ENCODE data around the gene RHBDL3.
"Not testable (repeated sequence)": the region's sequence is repeated elsewhere in the genome, so short reads cannot be mapped to it uniquely, and the experiment has no call there.

The RHBDL3 gene

GRCh38 chr17:32331243-32332040 is 65.8 kb downstream of the RHBDL3 start:
- no peak for DNase-seq

DNA sequence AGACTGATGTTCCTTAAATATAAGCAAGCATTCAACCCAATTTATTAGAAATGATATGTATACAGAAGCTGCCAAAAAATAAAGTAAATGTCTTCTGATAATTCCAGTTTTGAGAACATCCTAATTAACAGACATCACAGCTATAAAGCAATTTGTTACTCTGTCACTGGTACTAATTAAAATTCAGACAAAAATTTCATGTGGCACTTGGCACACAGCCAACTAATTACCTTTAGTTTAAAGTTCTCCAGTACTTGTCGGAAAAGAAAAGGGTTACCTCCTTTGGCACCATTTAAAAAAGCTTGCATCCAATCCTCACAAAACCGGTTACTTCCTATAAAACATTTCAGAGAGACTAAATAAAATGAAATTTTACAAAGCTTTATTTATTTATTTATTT is 67.6 kb downstream of the RHBDL3 start:
- DNase-seq, result no peak

- no peak for DNase-seq
Measured at GRCh38 chr17:32335046-32335445, 69.4 kb downstream of the RHBDL3 start.

GRCh38 chr17:32335687-32336086 is 70.1 kb downstream of the RHBDL3 start:
- no peak for DNase-seq

DNA sequence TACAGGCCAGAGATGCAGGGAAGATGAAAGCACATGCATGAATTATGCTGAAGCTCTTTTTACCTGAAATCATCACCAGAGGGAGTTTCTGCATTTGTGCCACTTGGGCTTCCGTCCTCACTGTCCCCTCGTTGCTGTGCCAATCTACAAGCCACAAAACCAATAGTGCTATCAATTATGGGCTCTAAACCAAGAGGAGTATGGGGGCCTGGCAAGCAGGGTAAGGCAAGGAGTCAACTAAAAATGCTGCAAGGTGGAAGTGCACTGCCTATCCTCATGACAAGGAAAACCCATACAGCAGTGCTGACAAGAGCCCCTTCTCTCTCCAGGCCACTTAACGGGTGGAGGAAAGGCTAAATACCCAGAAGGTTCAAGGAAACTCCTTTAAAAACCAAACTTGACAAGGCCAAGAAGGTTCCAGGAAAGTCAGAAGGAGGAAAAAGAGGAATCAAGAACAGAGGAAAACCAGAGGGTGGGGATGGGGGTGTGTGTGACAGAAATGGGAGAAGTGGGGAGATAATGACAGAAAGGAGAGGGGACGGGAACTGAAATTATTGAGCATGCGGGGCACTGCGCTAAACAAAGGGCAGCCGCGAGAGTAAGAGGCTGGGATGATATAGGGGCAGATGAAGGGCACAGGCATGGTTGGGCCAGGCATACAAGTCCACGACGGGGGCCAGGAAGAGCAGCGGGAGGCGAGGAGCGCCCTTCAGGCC is 75.7 kb downstream of the RHBDL3 start:
- DNase-seq, result no peak

DNA sequence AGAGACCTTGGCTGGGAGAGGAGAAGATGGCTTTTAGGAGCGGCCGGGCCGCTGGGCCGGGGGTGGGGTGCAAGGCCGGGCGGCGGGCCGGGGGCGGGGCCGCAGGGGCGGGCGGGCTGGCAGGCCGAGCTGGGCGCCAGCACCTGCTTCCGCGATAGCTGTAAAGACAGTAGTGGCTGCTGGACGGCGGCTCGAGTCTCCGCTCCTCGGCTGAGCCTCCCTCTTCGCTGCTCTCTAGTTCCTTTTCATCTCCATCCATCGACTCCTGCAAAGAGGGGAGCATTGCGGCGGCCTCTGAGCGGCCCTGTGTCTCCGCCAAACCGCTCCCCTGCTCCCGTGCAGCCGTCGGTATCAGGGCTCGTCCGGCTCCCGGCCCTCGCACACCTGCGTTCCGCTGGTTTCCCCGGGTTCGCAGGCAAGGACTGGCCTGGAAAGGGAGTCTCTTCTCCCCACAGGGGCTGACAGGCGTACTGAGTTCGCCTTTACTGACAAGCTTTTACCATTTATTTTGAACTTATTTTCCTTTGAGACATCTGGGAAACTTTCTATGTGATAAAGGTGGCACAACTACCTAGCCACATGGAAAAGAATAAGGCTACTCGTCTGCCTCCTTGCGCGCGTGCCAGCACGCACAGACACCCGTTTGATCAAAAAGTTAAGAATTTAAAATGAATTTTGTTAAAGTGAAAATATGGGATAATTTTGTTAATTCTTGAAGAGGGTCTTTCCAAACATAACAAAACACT is 76.4 kb downstream of the RHBDL3 start, which contains the start of gene C17orf75:
Gene C17orf75 (minus strand): TSS at position 317 of the 746 bp plus-strand sequence. CDS start 34 bp downstream, at position 283.
- DNase-seq, result peak; percentile 87

- no peak for DNase-seq
Measured at GRCh38 chr17:32342603-32343325, 77.1 kb downstream of the RHBDL3 start.

- DNase-seq, result no peak
Measured at GRCh38 chr17:32345951-32346600, 80.4 kb downstream of the RHBDL3 start.

- DNase-seq, result no peak
Measured at GRCh38 chr17:32348483-32348800, 82.8 kb downstream of the RHBDL3 start.

- peak; percentile 55 for DNase-seq
Measured at GRCh38 chr17:32349503-32349853, 83.8 kb downstream of the RHBDL3 start.

DNA sequence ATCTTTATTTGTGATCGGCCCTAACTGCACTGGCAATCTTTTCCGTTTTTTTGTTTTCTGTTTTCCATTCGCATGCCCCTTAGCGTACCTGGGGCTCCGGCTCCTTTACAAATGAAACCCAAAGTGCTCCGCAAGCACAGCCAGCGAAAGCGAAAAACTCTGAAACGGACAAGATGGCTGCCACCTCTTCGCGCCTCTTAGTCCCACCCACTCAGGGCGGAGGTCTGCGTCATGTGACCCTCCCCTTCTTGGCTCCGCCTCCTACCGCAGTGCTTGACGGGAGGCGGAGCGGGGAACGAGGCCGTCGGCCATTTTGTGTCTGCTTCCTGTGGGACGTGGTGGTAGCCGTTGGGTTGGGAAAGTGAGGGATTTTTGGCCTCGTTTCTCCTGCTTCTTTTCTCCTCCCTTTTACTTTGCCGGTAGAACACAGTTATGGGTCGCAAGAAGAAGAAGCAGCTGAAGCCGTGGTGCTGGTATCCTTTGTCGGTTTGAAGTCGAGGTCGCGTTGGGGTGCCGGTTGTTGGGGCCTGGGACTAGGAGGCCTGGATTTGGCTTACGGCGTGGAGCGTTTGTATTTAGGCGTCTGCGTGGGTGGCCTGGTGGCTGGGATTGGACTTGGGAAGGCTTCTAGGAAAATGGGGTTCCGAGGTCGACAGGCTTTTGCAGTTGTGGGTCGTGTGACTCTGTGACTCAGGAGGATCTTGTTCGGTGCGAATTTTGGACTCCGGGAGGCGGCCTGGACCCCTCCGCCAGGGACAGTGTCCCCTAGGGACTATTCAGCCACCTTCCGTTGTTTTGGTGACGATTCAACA is 84.4 kb downstream of the RHBDL3 start, which contains the start of gene ZNF207:
Gene ZNF207 (plus strand): TSS at position 304 of the 812 bp plus-strand sequence. CDS start 129 bp downstream, at position 433.
- DNase-seq, result peak; percentile 95

DNA sequence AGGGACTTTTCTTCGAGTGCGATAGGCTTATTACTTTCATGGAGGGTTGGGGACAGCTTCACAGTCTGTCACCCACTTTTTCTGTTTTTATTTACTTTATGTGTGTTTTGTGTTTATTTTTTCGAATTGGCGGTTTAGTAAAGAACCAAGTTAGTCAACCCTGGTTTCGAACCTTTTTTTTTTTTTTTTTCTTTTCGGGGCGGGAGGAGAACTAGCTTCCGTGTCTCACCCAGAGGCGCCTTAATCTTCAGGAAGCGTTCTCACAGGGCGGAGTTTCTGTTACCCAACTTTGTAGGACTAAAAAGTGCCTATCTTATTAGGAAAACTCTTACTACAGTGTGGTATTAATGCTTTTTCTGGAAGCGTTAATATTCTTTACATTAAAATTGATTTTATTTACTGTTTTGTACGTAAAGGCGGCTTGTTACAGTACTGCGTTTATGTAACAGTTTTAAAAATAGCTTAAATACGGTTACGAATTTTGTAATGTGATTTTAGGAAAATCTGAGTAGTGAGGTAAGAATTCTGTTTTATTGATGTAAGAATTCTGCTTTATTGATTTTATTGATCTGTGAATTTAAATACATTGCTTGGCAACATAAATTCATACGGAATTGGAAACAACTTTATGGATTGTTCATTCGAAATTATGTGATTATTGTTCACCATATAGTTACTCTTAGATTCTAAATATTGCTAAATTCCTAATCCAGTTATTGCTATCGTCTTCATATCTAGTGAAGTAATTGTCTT is 85.2 kb downstream of the RHBDL3 start:
- no peak for DNase-seq

DNA sequence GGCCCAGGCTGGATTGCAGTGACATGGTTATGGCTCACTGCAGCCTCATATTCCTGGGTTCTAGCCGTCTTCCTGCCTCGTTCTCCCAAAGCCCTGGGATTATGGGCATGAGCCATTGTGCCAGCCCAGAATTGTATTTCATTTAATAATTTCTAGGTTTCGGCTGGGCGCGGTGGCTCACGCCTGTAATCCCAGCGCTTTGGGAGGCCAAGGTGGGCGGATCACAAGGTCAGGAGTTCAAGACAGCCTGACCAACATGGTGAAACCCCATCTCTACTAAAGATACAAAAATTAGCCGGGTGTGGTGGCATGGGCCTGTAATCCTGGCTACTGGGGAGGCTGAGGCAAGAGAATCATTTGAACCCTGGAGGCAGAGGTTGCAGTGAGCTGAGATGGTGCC is 87.1 kb downstream of the RHBDL3 start:
- DNase-seq, result not testable (repeated sequence)

DNA sequence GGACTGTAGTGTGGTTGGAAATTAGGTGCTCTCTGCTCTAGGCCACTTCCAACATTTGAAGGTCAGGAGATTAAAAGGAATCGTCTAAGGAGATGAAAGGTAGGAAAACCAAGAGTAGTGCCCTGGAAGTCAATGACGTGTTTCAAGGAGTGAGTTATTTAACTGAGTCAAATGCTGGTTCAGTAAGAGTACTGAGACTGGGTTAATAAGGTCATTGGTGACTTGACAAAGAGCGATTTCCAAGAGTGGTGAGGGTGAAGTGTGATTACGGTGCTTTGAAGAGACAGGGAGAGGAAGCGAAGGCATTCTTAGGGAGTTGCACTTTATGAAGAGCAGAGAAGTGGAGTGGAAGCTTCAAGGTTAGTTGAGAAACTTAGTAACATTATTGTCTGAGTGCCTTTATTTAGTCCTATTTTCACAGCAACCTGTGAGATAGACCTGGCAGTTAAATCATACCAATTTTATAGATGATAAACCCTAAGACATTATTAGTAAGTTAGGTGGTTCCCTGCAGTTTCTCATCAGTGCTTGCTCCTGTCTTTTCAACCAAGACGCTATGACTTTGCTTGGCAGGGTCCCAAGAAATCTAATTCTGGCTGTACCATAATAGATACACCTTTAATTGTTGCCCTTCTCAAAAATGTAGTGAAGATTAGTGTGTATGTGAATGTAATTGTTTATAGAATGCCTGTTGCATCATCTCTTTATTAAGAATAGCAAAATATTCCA is 90.2 kb downstream of the RHBDL3 start:
- no peak for DNase-seq

DNA sequence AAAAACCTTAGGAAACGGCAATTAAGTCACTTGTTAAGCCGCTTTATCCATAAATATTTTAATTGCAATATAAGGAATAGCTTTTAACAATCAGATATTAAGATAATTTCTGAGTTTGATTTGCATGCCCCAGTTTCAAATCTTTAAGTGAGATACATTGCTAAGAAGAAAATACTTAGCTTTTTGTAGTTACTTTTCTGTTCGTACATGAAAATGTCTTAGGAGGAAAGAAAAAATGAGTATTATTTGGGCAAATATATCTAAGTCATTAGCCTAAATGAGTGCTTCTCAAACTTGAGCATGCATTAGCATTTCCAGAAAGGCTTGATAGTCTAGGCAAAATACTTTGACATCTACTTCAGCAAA is 90.7 kb downstream of the RHBDL3 start:
- no peak for DNase-seq

DNA sequence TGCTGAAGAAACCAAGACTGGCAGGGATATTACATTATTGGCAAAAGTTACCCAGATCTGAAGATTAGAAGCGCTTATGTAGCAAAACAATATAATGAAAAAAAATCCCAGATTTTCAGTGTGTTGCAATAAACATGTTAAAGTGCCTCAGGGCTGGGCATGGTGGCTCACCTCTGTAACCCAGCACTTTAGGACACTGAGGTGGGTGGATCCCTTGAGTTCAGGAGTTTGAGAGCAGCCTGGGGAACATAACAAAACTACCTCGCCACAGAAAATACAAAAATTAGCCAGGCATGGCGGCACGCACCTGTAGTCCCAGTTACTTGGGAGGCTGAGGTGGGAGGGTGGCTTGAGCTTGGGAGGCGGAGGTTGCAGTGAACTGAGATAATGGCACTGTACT is 91.1 kb downstream of the RHBDL3 start:
- DNase-seq, result no peak

GRCh38 chr17:32357615-32358014 is 92.0 kb downstream of the RHBDL3 start:
- no peak for DNase-seq

GRCh38 chr17:32361270-32361669 is 95.6 kb downstream of the RHBDL3 start:
- DNase-seq, result no peak

DNA sequence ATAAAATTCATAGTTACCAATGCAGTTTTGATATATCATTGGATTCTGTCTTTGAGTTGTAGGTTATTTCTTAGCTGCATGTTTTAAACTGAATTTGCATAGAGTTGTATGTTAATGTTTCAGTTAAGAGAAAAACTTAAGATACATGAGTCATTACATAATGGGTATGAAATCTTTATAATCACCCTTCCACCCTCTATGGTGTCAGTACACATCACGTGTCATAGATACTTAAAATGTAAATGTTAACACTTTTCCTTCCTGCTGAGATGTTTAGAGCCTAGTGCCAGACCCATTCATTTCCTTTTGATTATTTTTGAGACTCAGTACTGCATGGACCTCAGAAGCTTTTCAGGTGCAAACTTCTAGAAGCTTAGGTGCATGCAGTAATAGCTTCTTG is 104.8 kb downstream of the RHBDL3 start:
- no peak for DNase-seq

Data from right forelimb (tissue), 1 donor.